Germinal center (tissue), 1 donor: ENCODE measurements around the gene UBAC2.
A peak's percentile ranks its signal among the peaks of the same experiment; 100 is the strongest.
"Not testable (repeated sequence)": the region's sequence is repeated elsewhere in the genome, so short reads cannot be mapped to it uniquely, and the experiment has no call there.

Source experiments
- DNase-seq: peaks from one replicate; pipeline ENCODE4 v3.0.0; 2012; ENCODE audit warnings: mixed read lengths, low spot score

The UBAC2 gene

DNA sequence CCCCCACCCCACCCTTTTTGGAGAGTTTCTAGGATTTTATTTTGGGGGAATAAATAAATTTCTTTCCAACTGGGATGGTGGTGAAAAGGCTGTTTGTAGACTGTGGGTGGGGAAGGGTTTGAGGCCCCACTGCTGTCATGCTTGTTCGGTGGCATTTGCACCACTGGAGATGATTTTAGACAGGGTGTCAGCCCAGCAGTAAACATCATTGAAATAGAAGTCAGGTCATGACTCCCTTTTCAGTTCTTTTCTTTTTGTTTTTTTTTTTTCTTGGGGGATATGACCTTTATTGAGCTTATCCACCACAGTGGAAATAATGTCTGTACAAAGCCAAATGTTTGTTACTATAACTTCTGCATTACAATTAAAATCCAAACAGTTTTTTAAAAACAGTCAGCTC is 14.1 kb downstream of the UBAC2 start:
- no peak for DNase-seq

DNA sequence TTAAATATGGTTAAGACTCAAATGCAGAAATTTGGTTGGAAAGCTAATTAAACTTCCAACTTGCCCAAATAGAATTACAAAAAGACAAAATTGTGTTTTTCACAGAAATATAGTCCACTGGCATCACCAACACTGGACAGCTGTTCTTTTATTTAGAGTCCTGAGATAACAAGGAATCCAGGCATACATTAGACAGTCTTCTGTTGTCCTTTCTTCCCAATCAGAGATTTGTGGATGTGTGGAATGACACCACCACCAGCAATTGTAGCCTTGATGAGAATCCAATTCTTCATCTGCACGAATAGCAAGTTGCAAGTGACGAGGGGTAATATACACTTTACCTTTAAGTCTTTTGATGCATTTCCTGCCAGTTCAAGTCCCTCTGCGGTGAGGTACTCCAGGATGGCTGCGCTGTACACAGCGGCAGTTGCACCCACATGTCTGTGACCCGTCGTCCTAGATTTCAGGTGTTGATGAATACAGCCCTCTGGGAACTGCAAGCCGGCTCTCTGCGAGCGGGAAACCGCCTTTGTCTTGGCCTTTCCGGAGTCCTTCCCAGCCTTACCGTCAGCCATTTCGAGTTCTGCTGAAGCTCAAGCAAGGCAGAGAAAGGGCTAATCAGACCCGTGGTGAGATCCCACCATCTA is 14.7 kb downstream of the UBAC2 start:
- no peak for DNase-seq

DNA sequence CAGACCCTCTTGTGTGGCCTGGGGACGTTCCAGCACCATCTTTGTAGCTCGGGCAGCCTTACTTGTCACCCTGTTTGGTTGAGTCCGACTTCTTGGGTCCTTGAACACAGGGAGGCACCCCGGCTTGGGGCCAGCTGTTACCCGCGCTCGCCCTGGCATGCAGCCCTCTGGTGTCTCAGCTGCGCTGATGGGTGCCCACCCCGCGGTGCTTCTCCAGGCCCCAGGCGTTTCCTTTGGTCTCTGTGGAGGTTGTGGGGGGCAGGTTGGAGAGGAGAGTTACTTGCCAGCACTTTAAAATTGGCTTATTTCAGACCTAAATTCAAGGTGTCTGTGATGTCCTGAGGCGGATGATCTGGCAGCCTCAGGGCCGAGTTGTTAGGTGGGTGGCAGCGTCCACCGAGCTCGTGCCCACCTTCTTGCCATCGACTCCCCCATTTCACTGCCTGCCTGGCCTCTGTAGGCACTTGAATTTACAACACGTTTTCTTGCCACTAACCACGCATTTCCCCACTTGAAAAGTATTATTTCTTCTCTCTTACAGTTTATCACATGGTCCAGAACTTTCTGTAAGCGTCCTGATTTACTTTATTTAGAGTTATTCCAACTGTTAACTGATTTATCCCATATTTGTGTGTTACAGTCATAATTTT is 16.9 kb downstream of the UBAC2 start:
- DNase-seq, result no peak

DNA sequence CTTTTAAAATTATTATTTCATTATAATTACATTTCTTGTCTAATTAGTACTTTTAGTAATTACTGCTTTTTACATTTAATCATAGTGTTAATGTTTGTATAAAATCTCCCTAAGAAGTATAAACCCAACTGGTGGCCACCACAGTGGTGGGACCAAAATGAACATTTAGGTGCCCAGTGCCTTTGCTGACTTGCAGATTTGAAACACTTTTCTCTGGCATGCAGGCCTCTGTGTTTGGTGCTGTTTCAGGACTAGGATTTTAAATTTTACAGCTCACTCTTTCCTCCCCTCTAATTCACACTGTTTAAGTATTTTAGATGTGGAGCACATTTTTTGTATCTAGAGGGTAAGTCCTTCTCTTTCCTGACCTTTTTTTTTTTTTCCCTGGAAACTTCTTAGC is 17.5 kb downstream of the UBAC2 start:
- no peak for DNase-seq

DNA sequence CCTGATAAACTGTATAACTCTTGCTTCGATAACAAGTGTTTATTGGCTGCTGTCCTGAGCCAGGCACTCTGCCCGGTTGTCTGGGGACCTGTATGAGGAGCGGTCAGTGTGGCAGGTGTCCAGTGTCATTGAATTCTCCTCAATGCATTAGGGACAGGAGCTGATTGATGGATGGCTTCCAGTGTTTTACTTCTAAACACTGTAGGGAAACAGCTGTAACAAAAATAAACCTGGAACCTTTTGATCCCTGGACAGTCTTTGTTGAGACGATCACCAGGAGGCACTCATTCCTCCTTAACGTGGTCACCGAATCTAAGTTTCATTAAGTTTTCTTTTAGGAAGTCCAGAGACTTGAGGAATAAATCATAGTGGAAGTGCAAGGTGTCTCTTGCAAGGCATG is 17.9 kb downstream of the UBAC2 start:
- DNase-seq, result no peak

DNA sequence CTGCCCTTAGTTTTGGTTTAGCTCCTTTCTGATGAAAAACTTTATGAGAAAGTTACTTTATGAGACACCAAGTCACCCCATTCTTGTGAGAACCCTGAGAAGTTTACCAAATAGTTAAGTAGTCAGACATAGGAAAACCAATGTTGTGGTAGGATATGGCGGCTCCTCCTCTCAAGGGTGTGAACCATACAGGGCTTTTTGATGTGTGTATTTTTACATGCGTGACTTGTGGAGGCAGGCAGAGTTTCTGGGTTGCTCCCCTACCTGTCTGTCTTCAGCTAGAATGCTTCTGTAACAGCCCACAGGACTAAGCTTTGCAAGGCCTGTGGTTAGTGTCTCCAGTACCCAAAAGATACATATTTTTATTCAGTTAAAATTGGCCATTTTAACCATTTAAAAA is 18.3 kb downstream of the UBAC2 start:
- no peak for DNase-seq

DNA sequence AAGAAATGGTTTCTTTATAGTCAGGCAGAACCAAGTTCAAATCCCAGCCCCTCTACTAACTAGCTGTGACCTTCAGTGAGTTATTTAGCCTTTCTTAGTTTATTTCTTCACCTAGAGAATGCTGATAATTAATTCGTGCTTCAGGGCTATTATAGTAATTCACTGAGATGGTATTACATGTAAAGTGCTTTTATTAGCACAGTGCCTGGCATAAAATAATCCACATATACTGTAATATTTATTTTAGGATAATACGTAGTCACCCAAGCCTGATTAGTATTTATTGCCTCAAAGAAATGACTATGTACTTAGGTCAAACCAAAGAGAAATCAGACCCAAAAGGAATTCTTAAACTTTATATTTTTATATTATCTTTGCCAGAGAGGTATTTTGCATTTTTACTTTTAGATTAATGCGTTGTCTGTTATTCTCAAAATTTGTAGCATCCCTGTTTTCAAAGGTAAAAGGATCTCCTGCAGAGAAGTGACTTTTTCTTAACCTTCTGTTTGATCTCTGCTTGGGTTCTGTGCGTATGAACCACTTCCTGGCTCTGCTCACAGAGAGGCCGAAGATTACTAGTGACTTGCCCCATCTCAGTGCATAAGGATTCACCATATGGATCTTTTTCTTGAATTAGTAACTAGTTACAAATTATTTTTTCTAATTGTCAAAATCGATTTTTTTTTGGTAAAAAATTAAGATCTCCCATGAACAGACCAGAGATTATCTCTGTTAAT is 19.7 kb downstream of the UBAC2 start:
- DNase-seq, result no peak

DNA sequence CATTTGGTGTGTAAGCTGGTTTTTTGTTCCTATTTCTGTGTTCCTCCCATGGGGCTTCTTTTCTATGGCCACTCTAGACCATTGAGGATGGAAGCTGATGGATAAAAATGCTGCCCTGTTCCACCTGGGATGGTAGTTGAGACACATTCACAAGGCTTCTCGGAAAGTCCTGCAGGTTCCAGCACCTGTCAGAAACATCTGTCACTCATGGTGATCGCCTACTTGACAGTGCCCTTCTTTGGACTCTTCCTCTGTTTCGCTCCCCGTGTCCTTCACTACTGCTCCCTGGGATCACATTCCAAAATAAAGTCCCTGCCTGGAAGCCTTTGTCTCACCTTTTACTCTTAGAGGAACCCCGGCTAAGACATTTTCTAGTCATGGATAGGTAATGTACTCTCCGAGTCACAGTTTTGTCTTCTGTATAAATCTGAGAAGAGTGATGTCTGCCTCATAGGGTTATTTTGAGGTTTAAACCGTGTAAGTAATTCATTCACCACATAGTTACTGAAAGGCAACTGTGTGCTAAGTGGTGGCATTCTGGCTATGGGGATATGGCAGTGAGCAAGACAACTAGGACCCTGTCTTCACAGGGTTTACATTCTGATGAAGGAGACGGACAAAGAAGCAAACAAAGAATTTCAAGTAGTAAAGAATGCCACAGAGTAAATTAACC is 21.0 kb downstream of the UBAC2 start:
- no peak for DNase-seq

DNA sequence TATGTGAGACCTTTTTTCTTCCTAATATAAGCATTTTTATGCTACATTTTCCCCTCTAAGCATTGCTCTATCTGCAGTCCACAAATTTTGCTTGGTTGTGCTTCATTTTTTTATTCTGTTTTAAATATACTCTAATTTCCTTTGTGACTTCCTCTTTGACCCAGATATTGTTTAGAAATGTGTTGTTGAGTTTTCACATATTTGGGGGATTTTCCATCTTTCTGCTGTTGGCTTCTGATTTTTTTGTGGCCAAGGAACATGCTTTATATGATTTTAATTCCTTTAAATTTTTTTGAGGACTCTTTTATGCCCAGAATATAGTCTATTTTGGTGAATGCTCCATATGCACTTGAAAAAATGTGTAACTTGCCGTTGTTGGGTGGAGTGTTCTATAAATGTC is 22.9 kb downstream of the UBAC2 start:
- no peak for DNase-seq

DNA sequence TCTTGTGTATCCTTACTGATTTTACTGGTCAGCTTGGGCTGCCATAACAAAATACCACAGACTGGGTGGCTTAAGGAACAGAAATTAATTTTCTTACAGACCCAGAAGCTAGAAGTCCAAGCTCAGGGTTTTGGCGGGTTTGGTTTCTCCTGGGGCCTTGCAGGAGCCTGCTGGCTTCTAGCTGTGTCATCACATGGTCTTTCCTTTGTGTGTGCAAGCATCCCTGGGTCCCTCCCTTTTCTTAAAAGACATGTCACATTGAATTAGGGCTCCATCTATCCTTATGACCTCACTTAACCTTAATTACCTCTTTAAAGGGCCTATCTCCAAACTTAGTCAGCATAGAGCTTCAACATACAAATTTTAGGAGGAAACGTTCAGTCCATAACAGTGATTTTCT is 23.4 kb downstream of the UBAC2 start:
- DNase-seq, result no peak

DNA sequence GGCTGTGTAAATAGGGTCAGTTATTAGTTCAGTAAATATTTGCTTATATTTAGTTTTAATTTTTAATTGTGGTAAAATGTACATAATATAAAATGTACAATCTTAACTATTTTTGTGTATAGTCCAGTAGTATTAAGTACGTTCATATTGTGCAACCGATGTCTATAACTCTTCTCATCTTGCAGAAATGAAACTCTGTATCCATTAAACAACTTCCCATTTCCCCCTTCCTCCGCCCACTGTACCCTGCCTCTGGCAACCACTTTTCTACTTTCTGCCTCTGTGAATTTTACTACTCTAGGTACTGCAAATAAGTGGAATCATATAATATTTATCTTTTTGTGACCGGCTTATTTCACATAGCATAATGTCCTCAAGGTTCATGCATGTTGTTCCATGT is 24.4 kb downstream of the UBAC2 start:
- DNase-seq, result no peak

DNA sequence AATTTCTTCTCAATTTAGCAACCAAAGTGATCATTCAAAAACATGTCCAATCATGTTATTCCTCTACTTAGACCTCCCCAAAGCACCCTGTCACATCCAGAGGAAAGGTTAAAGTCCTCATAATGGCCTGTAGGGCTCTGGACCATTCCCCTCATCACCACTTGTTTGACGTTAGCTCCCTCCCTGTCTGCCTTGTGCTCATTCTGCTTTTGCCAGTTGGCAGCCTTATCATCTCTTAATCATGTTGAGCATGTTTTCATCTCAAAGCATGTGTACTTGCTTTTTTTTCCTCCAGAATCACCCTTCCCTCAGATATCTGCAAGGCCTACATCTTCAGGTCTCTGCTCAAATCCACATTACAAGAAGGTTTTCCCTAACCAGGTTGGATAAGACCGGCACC is 25.9 kb downstream of the UBAC2 start:
- DNase-seq, result no peak

DNA sequence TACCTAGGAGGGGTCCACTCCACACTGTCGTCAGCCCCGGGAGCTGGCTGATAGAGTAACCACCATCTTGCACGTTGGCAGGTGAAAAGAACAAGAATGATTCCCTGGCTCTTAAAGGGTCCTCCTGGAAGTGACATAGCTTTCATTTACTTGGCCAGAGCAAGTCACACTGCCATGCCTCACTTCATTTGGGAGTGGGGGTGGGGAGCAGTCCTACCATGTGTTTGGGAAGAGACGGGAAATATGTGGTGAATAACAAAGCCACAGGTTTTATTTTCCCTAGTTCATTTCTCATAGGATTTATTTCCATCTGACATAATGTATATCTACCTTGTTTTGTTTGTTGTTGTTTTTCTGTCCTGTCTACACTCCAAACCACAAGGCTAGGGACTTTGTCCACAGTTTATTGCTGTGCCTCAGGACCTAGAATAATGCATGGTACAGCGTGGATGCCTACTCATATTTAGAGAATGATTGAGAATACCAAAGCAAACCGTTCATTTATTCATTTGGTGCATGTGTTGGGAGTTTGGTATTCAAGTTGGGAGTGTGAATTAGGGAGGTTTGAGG is 26.8 kb downstream of the UBAC2 start:
- DNase-seq, result no peak

DNA sequence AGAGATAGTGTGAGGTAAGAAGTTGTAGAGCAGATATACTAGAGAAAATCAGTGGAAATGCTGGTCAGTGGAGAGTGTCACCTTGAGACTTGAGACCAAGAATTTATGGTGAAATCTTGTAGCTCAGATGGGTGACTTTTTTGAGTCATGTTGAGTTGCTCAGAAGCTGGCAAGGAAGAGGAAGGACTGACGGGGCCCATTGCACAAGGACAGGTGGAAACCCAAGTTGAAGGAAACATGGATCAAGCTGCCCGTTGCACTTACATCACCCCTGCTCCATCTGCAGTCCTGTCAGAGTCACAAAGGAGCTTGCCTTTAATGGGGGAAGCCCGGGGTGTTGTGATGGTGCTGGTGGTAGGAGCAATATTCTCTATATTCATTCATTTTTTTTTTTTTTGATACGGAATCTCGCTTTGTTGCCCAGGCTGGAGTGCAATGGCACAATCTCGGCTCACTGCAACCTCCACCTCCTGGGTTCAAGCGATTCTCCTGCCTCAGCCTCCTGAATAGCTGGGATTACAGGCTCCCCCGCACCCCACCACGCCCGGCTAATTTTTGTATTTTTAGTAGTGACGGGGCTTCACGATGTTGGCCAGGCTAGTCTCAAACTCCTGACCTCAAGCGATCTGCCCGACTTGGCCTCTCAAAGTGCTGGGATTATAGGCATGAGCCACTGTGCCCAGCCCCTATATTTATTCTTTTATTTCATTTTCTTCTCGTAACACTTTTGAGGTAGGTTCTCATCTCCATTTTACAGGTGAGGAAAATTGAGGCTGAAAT is 27.4 kb downstream of the UBAC2 start:
- no peak for DNase-seq

DNA sequence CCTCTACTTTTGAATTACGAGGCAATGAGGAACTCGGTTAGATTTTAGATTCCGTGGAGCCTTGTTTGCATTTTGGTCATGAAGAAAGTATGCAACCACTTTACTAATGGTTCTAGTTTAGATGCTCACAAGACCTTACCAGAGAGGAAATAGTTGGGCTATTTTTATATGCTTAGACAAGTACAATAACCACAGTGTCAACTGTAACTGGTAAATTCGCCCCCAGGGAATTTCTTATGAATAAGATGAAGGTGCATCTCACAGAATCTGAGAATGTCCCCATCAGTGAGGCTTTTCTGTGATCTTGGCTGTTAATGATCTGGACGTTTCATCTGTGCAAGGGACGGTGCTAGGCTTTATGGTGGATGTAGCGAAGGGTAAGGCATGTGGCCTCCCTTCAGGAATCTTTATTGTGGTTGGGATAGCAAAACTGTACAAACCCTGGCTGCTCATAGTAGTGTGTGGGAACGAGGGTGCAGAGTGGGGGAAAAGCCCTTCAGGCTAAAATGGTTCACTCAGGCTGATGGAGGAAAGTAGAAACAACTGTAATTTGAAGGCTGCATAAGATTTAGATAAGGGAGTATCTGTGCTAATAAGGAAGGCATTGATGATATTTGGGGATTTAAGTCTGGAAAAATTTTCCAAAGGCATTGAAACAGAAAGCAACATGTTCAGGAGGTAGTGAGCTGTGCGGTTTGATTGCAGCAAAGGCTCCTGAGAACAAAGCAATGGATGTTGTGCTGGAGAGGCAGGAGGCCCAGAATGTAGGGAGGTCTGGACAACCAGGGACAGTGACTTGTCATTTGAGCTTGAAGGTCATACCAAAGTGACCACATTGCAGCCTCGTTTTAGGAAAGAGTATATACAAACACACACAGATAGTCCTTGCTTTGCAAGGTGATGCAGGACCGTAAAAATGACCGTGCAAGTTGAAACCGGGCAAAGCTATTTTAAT is 28.4 kb downstream of the UBAC2 start:
- DNase-seq, result peak; percentile 58

DNA sequence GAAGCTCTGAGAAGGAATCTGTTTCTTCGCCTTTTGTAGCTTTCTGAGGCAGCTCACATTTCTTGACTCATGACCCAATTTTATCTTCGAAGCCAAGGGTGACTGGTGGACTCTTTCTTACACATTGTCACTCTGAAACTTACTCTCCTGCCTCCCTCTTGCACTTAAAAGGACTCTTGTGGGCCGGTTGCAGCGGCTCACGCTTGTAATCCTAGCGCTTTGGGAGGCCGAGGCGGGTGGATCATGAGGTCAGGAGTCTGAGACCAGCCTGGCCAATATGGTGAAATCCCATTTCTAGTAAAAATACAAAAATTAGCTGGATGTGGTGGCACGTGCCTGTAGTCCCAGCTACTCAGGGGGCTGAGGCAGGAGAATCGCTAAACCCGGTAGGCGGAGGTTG is 29.9 kb downstream of the UBAC2 start:
- DNase-seq, result not testable (repeated sequence)

DNA sequence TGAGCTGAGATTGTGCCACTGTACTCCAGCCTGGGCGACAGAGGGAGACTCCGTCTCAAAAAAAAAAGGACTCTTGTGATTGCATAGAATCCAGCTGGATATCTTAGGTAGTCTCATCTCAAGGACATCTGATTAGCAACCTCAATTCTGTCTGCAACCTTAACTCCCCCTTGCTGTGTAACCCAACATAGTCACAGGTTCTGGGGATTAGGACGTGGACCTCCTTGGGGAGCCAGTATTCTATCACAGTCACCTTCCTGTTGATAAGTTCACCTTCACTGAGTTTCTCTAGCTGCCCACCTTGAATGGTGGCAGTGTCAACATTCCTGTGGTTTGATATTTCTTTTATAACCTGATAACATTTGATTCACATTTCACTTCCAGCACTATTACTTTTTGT is 30.3 kb downstream of the UBAC2 start:
- DNase-seq, result no peak

DNA sequence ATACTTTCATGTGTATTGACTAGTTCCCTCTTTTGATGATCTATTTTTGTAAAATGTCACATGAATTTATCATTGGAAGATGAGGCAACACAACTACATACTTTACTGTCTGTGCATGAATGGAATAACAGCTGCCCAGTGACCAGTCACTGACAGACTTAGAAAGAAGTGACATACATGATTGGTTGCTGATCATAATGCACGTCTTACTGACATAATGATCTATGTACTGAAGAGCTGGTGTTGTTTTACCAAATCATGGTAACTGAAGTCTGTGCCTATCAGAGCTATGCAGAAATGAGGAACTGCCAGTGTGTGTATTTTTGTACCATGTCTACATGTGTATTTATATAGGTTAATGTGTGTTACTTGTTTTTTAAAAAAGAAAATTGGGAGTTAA is 31.1 kb downstream of the UBAC2 start:
- peak; percentile 53 for DNase-seq

DNA sequence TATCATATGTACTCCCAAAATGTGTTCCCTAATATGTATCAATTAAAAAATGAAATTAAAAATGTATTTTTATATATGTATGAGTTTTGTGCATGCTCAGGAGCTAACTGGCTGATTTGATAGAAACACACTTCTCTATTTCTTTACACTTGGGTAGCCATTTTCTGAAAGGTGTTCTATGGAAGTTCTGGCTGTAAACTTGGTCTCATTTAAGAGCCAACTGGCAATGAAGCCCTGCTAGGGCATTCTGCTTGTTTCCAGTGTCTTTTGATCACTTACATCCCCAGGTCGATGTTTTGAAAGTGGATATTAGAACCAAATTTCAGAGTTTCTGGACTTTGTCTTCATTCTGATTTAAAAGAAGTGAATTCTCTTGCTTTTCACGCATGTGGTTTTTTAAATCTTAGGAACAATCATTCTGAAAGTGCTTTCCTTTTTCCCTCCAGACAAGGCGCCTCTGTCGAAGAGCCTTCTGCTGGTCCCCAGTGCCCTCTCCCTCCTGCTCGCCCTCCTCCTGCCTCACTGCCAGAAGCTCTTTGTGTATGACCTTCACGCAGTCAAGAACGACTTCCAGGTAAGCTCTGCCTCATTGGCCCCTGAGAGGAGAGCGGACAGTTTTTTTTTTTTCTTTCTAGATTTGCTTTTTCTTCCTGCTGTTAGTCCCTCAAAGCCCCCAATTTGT is 37.5 kb downstream of the UBAC2 start:
- DNase-seq, result no peak

DNA sequence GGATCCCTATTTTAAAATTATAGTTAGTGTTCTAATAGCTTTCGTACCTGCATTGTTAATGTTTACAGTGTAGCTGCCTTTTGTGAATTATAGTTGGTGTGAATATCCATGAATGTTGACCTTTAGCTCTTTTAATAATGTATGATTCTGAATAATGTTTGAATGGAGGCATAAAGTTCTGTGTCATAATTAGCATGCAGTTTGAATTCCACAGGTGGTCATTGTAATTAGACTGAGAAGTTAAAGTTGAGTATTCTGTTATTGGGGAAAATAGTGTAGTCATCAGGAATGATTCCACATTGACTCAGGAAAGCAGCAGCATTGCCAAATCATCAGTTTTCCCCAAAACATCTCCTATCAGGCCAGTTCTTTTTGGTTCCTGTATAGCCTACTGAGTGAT is 45.4 kb downstream of the UBAC2 start:
- no peak for DNase-seq
